Measurements from ENCODE around the gene IL11RA.

GRCh38 chr9:34651321-34651720, 664 bp upstream of the IL11RA start:
- TF ChIP-seq CTCF (IDR thresholded peaks at IDR 0.05 in 2 of 3, conservative IDR thresholded peaks at IDR 0.05 in 1 of 3; ENCODE audit: insufficient read depth in 2 of 3, low read depth in 1 of 3, low read length in 3 of 3), result no peak
- no peak for TF ChIP-seq CHD2 (IDR thresholded peaks at IDR 0.05; ENCODE audit: low read depth, low read length)
